ENCODE results near the gene HIGD1C.

GRCh38 chr12:51012570-51013236 is 60.4 kb downstream of the HIGD1C start:
- TF ChIP-seq EP300 (IDR thresholded peaks at IDR 0.05; ENCODE audit: borderline replicate concordance in 1 of 2, low read depth in 2 of 2, low read length in 2 of 2), result no peak
- no peak for TF ChIP-seq RXRA (IDR thresholded peaks at IDR 0.05; ENCODE audit: insufficient read depth, low read depth, low read length)

Data from H1 (cell line).